HG03520 (cell line): ENCODE data around the gene GNAT3.

ENCODE experiments used
- ATAC-seq: cut with Tn5 transposase; IDR thresholded peaks from one replicate; pipeline ENCODE4 v1.9.1; 2021; ENCODE audit warnings: mild to moderate bottlenecking, moderate library complexity; ENCODE audit not compliant: unreplicated experiment

Gene GNAT3

GRCh38 chr7:80505900-80506500 lies 5.9 kb downstream of the GNAT3 start:
- ATAC-seq = no peak

DNA sequence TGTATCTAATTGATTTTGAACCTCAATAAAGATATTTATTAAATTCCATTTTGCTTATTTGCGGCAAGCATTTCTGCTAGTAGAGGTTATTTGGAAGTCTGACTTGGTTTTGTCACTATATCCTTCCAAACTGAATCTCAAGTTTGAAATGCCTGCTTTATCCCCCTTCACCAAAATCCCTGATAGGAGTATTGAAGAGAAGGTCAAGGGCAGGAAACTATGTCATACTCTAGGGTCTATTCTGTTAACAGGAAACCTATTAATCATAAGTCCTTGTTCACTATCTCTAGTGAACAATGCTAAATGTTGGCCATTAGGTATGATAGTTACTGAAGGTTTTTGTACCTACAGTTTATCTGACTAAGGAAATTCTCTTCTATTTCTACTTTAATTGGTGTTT lies 11.5 kb downstream of the GNAT3 start:
- no peak for ATAC-seq

DNA sequence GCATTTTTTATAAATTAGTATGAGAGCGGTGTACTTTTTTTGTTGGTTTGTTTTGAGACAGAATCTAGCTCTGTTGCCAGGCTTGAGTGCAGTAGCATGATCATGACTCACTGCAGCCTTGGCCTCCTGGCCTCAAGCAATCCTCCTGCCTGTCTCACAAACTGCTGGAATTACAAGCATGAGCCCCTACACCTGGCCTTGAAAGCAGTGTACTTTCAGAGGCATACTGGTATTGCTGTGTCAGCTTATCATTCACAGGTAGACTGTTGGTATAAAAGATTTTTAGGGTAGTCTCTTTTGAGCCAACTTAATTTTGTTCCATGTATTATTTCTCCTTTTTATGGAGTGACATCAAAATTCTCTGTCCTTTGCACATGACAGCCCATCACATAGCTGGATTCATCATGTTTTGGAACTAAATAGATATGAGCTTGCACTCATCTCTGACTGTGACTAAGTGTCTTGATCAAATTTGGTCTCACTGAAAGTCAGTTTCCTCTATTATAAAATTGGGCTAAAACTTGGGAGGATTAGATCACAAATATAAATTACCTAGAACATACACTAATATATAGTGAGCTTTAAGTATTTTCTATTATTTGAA lies 12.4 kb downstream of the GNAT3 start:
- ATAC-seq = no peak

DNA sequence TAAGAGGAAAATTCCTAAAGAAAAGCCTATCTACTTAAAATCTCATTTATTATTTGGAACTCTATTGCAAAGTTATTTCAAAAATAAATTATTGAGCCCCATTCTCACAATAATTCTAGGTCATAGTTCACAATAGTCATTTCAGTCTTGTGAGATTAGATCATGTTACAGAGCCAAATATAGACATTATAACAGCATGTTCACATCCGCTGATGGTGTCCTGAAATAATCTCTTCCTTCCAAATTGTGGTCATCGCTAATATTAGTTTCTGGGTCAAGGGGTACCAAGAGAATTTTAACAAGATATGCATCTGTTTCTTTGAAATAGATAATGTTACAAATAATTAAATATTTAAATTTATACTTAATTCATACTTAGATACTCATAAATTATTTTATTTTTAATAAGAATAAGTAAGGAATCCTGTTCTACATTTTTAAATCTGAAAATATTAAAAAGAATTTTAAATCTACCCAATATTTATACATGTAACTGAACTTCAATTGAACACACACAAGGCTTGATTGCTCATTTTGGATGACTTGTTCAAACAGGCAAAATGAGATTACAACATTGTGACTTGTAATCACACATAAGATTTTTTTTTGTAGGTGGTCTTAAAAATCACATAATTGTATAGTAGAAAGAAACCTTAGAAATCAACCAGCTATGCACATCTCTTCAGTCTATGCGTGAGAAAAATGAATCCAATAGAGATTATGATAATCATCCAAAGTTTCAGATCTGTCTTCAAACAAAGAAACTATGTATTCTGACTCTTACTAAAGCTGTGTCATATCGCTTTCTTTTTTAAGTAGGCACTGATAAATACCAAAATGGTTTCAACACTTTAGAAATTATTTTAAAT lies 13.1 kb downstream of the GNAT3 start:
- ATAC-seq = no peak

- ATAC-seq = no peak
These were observed 15.3 kb downstream of the GNAT3 start for GRCh38 chr7:80496586-80496985.

DNA sequence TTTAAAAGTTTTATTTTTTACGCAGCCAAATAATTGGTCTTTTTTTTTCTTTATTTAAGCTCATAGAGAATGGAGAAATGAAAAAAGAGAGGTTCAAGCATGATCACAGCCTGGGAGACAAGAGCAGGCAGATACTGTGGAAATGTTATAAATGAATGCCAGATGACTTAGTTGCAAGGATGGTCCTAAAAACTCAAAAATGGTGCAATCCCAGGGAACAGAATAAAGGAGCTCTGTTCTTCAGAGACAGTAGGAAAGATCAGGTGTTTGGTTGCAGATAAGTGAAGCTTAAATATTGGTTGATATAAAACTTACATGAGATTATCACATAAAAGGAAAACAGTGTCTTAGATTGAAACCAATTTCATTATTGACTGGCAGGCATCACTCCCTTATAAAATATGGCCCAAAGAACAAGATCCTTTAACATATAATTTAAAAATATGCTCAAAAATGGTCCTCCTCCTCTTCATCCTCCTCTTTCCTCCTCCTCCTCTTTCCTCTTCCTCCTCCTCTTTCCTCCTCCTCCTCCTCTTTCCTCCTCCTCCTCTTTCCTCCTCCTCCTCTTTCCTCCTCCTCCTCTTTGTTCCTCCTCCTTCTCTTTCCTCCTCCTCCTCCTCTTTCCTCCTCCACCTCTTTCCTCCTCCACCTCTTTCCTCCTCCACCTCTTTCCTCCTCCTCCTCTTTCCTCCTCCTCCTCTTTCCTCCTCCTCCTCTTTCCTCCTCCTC lies 18.6 kb downstream of the GNAT3 start:
- no peak for ATAC-seq

GRCh38 chr7:80491462-80491861 lies 20.4 kb downstream of the GNAT3 start:
- ATAC-seq = no peak

GRCh38 chr7:80488851-80489370 lies 23.0 kb downstream of the GNAT3 start:
- no peak for ATAC-seq

GRCh38 chr7:80488406-80488805 lies 23.5 kb downstream of the GNAT3 start:
- no peak for ATAC-seq

DNA sequence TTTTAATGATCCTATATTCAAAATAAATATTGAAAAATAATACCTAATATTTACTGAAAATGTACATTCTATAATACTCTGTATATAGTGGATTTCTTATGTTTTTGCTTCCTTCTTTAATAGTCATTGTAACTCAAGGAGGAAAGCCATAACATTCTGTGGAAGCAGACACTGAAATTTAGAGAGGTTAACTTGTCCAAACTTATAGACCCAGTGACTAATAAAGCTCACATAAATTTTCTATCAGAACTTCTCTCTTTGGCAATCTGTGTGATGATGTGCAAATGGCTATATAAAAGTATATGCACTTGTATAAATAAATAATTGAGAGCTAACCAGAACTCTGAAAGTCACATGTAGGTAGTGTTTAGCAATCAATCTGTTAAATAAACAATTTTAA lies 26.1 kb downstream of the GNAT3 start:
- no peak for ATAC-seq

GRCh38 chr7:80482950-80483349 lies 28.9 kb downstream of the GNAT3 start:
- ATAC-seq = no peak

GRCh38 chr7:80481196-80481884 lies 30.5 kb downstream of the GNAT3 start:
- ATAC-seq = no peak

DNA sequence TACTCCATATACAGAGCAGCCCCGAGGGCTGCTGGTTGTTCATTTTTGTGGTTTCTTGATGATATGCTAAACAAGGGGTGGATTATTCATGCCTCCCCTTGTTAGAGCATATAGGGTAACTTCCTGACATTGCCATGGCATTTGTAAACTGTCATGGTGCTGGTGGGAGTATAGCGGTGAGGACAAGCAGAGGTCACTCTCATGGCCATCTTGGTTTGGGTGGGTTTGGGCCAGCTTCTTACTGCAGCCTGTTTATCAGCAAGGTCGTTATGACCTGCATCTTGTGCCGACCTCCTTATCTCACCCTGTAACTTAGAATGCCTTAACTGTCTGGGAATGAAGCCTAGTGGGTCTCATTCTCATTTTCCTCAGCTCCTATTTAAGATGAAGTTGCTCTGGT lies 31.3 kb downstream of the GNAT3 start:
- ATAC-seq = no peak

DNA sequence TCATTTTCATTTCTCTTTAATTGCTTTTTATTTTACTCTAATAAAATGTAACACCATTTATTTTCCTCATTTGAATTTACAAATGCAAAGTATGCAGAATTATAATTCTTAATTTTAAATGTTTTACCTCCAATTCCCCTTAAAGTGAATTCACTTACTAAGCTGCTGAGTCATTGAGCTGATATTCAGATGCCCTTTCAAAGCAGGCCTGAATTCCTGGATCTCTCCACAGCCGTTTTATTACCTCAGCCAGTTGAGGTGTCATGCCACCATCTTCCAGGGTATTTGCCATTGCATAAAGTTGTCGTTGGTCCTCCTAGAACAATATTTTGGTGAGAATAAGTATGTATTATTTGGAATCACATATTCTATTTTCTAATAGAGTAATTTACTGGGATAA lies 33.2 kb downstream of the GNAT3 start:
- no peak for ATAC-seq

DNA sequence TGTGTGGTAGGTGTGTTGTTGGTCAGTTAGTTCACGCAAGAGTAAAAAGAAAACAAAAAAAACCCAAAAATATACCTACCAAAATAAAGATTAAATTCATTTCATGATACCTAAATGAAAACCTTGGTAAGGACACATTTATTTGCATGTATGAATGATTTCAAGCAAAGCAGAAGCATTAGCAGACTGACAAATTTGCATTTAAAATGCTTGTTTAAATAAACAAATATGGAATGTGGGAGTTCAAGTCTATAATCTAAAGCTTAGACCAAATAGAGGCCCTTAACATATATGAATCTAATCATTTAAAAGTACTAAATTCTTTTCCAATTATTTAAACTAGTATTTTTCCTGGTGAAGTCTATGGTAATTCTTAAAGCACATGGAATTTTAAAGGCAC lies 35.8 kb downstream of the GNAT3 start:
- no peak for ATAC-seq

- ATAC-seq = no peak
These were observed 36.5 kb downstream of the GNAT3 start for GRCh38 chr7:80475383-80475782.

DNA sequence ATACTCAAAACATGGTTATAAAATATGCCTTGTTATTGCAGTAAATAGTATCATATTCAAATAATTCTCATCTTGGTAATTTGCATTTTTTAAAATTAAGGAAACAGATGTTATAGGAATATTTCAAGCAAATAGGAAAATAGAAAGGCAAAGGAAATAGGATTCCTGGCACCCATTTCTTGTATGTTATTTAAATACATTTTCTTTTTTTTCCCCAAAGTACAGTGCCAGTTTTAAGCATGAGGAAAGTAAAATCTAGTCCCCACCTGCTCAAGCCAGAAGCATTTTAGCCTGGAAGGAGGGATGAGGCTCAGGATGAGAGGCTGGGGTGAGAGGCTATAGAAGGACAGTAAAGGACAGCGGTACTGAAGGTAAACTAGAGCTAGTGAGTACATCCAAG lies 38.1 kb downstream of the GNAT3 start:
- ATAC-seq = no peak

GRCh38 chr7:80472491-80473200 lies 39.2 kb downstream of the GNAT3 start:
- ATAC-seq = no peak

- ATAC-seq = no peak
These were observed 42.7 kb downstream of the GNAT3 start for GRCh38 chr7:80468931-80469714.
